Lung (tissue), 12 donors: ENCODE data around the gene BCAS1. TPM values are rescaled to one million over a fixed set of nuclear protein-coding genes. Genes with fewer than 3 reads are reported as not detected.

ENCODE experiments used
- ATAC-seq: fragments of 200-7000 bp; cut with Tn5 transposase; one replicate; pipeline ENCODE4 v1.9.1; 2020; ENCODE audit warnings: moderate number of reproducible peaks; ENCODE audit not compliant: insufficient read depth, low FRiP score
- DNase-seq, 3 donors: peaks; one replicate each; pipeline ENCODE4 v3.0.0-alpha.2; 2013 to 2017
- H3K27ac ChIP-seq, 2 donors: one replicate each; pipeline ENCODE4 v1.5.1; 2013; ENCODE audit warnings: mild to moderate bottlenecking in 2 of 2, moderate library complexity in 2 of 2, control low read depth in 1 of 2, inconsistent platforms in 1 of 2, low read depth in 1 of 2, low read length in 1 of 2
- H3K27me3 ChIP-seq, 3 donors: one replicate each; pipeline ENCODE4 v1.5.1; 2013; ENCODE audit warnings: low read length in 2 of 3; ENCODE audit not compliant: control insufficient read depth in 3 of 3, insufficient read depth in 3 of 3
- H3K36me3 ChIP-seq, 4 donors: one replicate each; pipeline ENCODE4 v1.5.1; 2013; ENCODE audit warnings: low read length in 4 of 4, mild to moderate bottlenecking in 1 of 4, moderate library complexity in 1 of 4; ENCODE audit not compliant: control insufficient read depth in 4 of 4, insufficient read depth in 4 of 4
- H3K4me1 ChIP-seq, 5 donors: one replicate each; pipeline ENCODE4 v1.5.1; 2013; ENCODE audit warnings: low read length in 5 of 5, mild to moderate bottlenecking in 2 of 5, moderate library complexity in 1 of 5; ENCODE audit not compliant: control insufficient read depth in 5 of 5, insufficient read depth in 5 of 5
- H3K4me3 ChIP-seq: one replicate; pipeline ENCODE4 v1.5.1; 2013; ENCODE audit warnings: mild to moderate bottlenecking, control low read depth, moderate library complexity
- H3K9ac ChIP-seq, 2 donors: one replicate each; pipeline ENCODE4 v1.5.1; 2013; ENCODE audit warnings: low read length in 2 of 2, control low read depth in 1 of 2; ENCODE audit not compliant: insufficient read depth in 1 of 2
- H3K9me3 ChIP-seq, 4 donors: one replicate each; pipeline ENCODE4 v1.5.1; 2013; ENCODE audit warnings: low read length in 3 of 4, mild to moderate bottlenecking in 1 of 4, moderate library complexity in 1 of 4; ENCODE audit not compliant: control insufficient read depth in 4 of 4, insufficient read depth in 3 of 4
- WGBS, 2 donors: extraction: QIAGEN DNeasy Blood & Tissue Kit; methylation state at CpG; one replicate each; pipeline ENCODE4 v1.1.7; 2013; 5-methylcytosine and 5-hydroxymethylcytosine counted together
- polyA plus RNA-seq, 2 donors: library from polyadenylated mRNA; stranded (reverse); fragments of 200-250 nt; gene quantifications; one replicate each; pipeline ENCODE4 v1.2.1, GENCODE V29; 2013
- total RNA-seq, 2 donors: library from RNA; depleted of rRNA in 1 of 2; stranded (reverse); fragments of >200 nt in 1 of 2; gene quantifications; one replicate each; pipeline ENCODE4 v1.2.1, GENCODE V29; 2014 to 2021
- TF ChIP-seq, protein P1 (sequence below): IDR thresholded peaks from 2 replicates; pipeline ENCODE4 v1.5.1; 2012; ENCODE audit warnings: mild to moderate bottlenecking; ENCODE audit errors: control extremely low read depth, extremely low read depth
- donor health status: control.
- donor health status: control.
- donor health status: Bipolar disorder and iron deficiency.
- donor health status: healthy.
- donor health status: DM: yes; HTN: yes; CAD: no.

The BCAS1 gene
- total and polyA plus RNA-seq, 4 donors, result 1.2 to 4.0 (median 2.3) TPM

GRCh38 chr20:53931597-53931996, 138.8 kb downstream of the BCAS1 start:
- 69 to 78% methylated on average over 1 of the region's 1 CpG for WGBS, 2 donors
- DNase-seq, result no peak
- Histone ChIP-seq H3K9ac (no peak overlapping the region), H3K27ac (no peak overlapping the region), H3K27me3 (no peaks in the 10 kb centered on the region), H3K36me3 (no peaks in the 10 kb centered on the region), H3K4me1 (peaks cover 0 to 21% (median 10%) of the 10 kb centered on the region in 5 donors), H3K4me3 (no peak overlapping the region), H3K9me3 (no peaks in the 10 kb centered on the region)
- no peak for ATAC-seq
- TF ChIP-seq, protein P1, sequence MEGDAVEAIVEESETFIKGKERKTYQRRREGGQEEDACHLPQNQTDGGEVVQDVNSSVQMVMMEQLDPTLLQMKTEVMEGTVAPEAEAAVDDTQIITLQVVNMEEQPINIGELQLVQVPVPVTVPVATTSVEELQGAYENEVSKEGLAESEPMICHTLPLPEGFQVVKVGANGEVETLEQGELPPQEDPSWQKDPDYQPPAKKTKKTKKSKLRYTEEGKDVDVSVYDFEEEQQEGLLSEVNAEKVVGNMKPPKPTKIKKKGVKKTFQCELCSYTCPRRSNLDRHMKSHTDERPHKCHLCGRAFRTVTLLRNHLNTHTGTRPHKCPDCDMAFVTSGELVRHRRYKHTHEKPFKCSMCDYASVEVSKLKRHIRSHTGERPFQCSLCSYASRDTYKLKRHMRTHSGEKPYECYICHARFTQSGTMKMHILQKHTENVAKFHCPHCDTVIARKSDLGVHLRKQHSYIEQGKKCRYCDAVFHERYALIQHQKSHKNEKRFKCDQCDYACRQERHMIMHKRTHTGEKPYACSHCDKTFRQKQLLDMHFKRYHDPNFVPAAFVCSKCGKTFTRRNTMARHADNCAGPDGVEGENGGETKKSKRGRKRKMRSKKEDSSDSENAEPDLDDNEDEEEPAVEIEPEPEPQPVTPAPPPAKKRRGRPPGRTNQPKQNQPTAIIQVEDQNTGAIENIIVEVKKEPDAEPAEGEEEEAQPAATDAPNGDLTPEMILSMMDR, result no peak

DNA sequence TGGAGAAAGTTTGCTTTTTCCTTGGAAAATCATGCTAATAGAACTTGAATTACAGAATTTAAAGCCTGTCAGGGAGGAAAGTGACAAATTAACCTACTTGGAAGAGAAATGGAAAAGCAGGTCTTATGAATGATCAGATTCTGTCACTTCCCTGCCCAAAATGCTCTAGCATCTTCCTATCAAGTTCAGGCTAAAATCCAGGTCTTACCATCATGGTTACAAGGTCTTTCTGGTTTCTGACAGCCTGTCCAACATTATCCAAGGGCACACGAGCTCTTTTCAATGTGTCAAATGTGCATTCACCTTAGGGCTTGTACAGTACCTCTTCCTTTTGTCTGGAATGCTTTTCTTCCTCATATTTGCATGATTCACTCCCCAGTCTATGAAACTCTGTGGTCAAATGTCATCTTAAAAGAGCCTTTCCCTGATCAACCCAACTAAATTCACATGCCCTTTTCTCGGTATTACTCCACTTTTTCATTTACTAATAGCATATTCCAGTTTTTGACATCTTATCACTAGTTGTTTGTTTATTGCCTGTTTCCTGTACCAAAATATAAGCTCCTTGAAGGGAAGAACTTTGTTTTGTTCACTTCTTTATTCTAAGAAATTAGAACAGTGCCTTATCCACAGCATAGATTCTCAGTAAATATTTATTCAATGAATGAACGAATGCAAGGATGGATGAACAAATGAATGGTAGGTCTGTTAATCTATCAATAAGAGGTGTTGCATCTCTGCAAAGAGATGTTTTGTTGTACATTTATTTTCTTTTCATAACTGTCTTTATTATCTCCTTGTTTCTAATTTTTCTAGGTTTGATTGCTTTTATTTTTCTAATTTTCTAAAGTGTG, 139.5 kb downstream of the BCAS1 start:
- Histone ChIP-seq H3K27me3 (no peaks in the 10 kb centered on the region), H3K4me1 (peaks cover 0 to 25% (median 14%) of the 10 kb centered on the region in 5 donors), H3K4me3 (no peak overlapping the region), H3K9ac (no peak overlapping the region), H3K36me3 (no peaks in the 10 kb centered on the region), H3K9me3 (no peaks in the 10 kb centered on the region), H3K27ac (no peak overlapping the region)
- ATAC-seq (no peak), DNase-seq (no peak)
- TF ChIP-seq, protein P1, result no peak
- 61 to 71% methylated on average over 3 of the region's 3 CpGs for WGBS, 2 donors

- no peaks in the 10 kb centered on the region for H3K9me3 ChIP-seq
- no peak overlapping the region for H3K9ac ChIP-seq
- H3K36me3 ChIP-seq, result no peaks in the 10 kb centered on the region
- ATAC-seq (no peak), DNase-seq (no peak)
- WGBS, 2 donors, result 85 to 88% methylated on average over 6 of the region's 6 CpGs
- H3K27ac ChIP-seq, result no peak overlapping the region
- TF ChIP-seq, protein P1, result no peak
- peaks cover 0 to 24% (median 10%) of the 10 kb centered on the region in 5 donors for H3K4me1 ChIP-seq
- no peak overlapping the region for H3K4me3 ChIP-seq
- H3K27me3 ChIP-seq, result no peaks in the 10 kb centered on the region
These were observed 140.3 kb downstream of the BCAS1 start for GRCh38 chr20:53929974-53930650.
